ENCODE measurements around the gene CACNB1. TPM values are rescaled to one million over a fixed set of nuclear protein-coding genes. Genes with fewer than 3 reads are reported as not detected.
A peak's percentile ranks its signal among the peaks of the same experiment; 100 is the strongest.

Gene CACNB1
- polyA plus RNA-seq, 1 of the 3 experiments (the other 2 are of a cell fraction), result 7.4 TPM

GRCh38 chr17:39165841-39166349, 31.6 kb downstream of the CACNB1 start, which contains the start of gene ARL5C:
ARL5C (minus strand) TSS chr17:39166161; CDS start chr17:39165760, 401 bp downstream.
- Histone ChIP-seq H3F3A (replicated peaks; ENCODE audit: insufficient read depth) (peaks cover 5% of the 10 kb centered on the region), H4K20me1 (ENCODE audit: insufficient read depth) (no peaks in the 10 kb centered on the region), H3K27ac (ENCODE audit: low read depth in 2 of 2, low read length in 1 of 2) (no peak within 1 kb of the TSS), H3K9me3 (no peaks in the 10 kb centered on the region), H3K36me3 (replicated peaks in 1 of 2; ENCODE audit: control insufficient read depth in 1 of 2, insufficient read depth in 2 of 2, low read length in 1 of 2) (no peaks in the 10 kb centered on the region), H3K79me2 (ENCODE audit: insufficient read depth) (no peaks in the 10 kb centered on the region), H3K9me2 (no peaks in the 10 kb centered on the region), H3K4me2 (peak within 1 kb of the TSS; percentile 75), H3K27me3 (ENCODE audit: insufficient read depth) (no peaks in the 10 kb centered on the region), H2AFZ (ENCODE audit: low read depth) (peak within 1 kb of the TSS; percentile 95; the same call in 1 of the 2 replicates), H3K4me3 (ENCODE audit: low read depth in 2 of 2, low read length in 1 of 2) (peak within 1 kb of the TSS; percentile 50 to 62), H3K9ac (0 out of 2 replicates have a peak within 1 kb of the TSS, but pooled peaks have one; percentile 23), H3K4me1 (ENCODE audit: control insufficient read depth in 1 of 2, insufficient read depth in 2 of 2, low read depth in 1 of 2, low read length in 1 of 2) (peaks cover 0 to 3% of the 10 kb centered on the region in 2 experiments; a peak in 2 of 4 replicates)
- no peak for DNase-seq
- ChIA-PET CTCF (interaction anchor here (0.9 to 5.7 kb wide), 9 partner anchors 9 to 188 kb away, joined by 3 to 108 read pairs (median 4); no protein-coding TSS in a partner anchor), POLR2A (interaction anchor here (1.1 to 1.9 kb wide), 4 partner anchors 9 to 108 kb away, joined by 3 to 6 read pairs (median 4); partner anchors contain the start of gene RPL19)
- no peak for TF ChIP-seq IRF3 (IDR thresholded peaks at IDR 0.05; ENCODE audit: low read depth, low read length)
- TF ChIP-seq USF2 (IDR thresholded peaks at IDR 0.05; ENCODE audit: borderline replicate concordance, low read depth, low read length), result no peak
- TF ChIP-seq GATA2 (CRISPR knock-in tag; IDR thresholded peaks at IDR 0.05), result no peak
- TF ChIP-seq EZH2phosphoT487 (IDR thresholded peaks at IDR 0.05; ENCODE audit: borderline replicate concordance, low read depth), result no peak
- no peak for TF ChIP-seq FOXM1 (IDR thresholded peaks at IDR 0.05; ENCODE audit: low read depth)
- no peak for TF ChIP-seq MXI1 (IDR thresholded peaks at IDR 0.05; ENCODE audit: low read depth, low read length)
- TF ChIP-seq FOSL2 (IDR thresholded peaks at IDR 0.05; ENCODE audit: borderline replicate concordance, low read depth), result no peak
- no peak for TF ChIP-seq PBX3 (IDR thresholded peaks at IDR 0.05)
- TF ChIP-seq RFX5 (IDR thresholded peaks at IDR 0.05; ENCODE audit: low read length), result no peak
- TF ChIP-seq GABPA (IDR thresholded peaks at IDR 0.05; ENCODE audit: low read depth), result no peak
- TF ChIP-seq FOXJ3 (CRISPR knock-in tag; IDR thresholded peaks at IDR 0.05), result no peak
- TF ChIP-seq TAF1 (IDR thresholded peaks at IDR 0.05; ENCODE audit: borderline replicate concordance, low read depth, low read length), result no peak
- TF ChIP-seq MEF2A (IDR thresholded peaks at IDR 0.05; ENCODE audit: borderline replicate concordance, low read depth), result no peak
- no peak for TF ChIP-seq RXRA (IDR thresholded peaks at IDR 0.05; ENCODE audit: borderline replicate concordance, low read depth)
- TF ChIP-seq USF1 (IDR thresholded peaks at IDR 0.05; ENCODE audit: borderline replicate concordance, low read depth), result no peak
- WGBS (ENCODE audit: low lambda C conversion rate), result 88% methylated on average over 12 of the region's 17 CpGs
